Breast epithelium (tissue), 3 donors: Measurements from ENCODE around the gene ANKRD11.

Experiments used
- POLR2A ChIP-seq: fragments of 450-650 bp; IDR thresholded peaks from one replicate; pipeline ENCODE4 v1.6.1; 2016; ENCODE audit warnings: antibody characterized with exemption, mild to moderate bottlenecking, moderate library complexity
- TF ChIP-seq, protein P1 (sequence below), 3 donors: fragments of 450-650 bp; IDR thresholded peaks; one replicate each; pipeline ENCODE4 v1.5.1; 2016 to 2017; ENCODE audit warnings: antibody characterized with exemption in 3 of 3, mild to moderate bottlenecking in 3 of 3, moderate library complexity in 3 of 3

DNA sequence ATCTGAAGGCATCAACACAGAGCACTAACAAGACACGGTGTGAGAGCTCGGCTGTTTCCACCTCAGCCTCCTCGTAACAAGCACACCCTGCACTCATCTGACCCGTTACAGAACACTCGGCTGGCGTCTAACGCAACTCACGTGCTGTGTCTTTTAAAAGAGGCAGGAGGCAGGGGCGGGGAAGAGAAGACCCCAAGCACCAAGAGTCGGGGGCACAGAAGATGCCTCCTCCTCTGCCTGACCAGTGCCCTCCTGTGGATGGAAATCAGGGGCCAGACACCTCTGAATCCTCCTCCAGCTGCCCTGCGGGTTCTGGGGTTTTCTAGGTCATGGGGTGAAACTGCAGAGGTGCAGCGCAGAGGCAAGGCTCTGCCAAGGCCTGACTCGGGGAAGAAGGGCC, 198.6 kb downstream of the ANKRD11 start:
- TF ChIP-seq, protein P1, sequence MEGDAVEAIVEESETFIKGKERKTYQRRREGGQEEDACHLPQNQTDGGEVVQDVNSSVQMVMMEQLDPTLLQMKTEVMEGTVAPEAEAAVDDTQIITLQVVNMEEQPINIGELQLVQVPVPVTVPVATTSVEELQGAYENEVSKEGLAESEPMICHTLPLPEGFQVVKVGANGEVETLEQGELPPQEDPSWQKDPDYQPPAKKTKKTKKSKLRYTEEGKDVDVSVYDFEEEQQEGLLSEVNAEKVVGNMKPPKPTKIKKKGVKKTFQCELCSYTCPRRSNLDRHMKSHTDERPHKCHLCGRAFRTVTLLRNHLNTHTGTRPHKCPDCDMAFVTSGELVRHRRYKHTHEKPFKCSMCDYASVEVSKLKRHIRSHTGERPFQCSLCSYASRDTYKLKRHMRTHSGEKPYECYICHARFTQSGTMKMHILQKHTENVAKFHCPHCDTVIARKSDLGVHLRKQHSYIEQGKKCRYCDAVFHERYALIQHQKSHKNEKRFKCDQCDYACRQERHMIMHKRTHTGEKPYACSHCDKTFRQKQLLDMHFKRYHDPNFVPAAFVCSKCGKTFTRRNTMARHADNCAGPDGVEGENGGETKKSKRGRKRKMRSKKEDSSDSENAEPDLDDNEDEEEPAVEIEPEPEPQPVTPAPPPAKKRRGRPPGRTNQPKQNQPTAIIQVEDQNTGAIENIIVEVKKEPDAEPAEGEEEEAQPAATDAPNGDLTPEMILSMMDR (IDR thresholded peaks at IDR 0.05) = no peak
- TF ChIP-seq POLR2A = no peak
